OCI-LY3 (cell line): Measurements from ENCODE around the gene MCC.

ENCODE experiments used
- H2AFZ ChIP-seq: fragments of 200-600, 300-600 bp; shearing (Covaris generic); 2 replicates; pipeline ENCODE4 v1.6.0; 2014; ENCODE audit warnings: antibody characterized with exemption, low read depth, low read length
- H3K27ac ChIP-seq: fragments of 200-600, 300-600 bp; sonication (generic); 2 replicates; pipeline ENCODE4 v1.5.1; 2014; ENCODE audit warnings: mild to moderate bottlenecking, low read length, moderate library complexity, mixed read lengths
- H3K27me3 ChIP-seq: fragments of 200-600, 300-600 bp; sonication (generic); 2 replicates; pipeline ENCODE4 v1.6.1; 2014; ENCODE audit warnings: low read depth, low read length, mixed read lengths
- H3K36me3 ChIP-seq: fragments of 200-600, 300-600 bp; sonication (generic); replicated peaks from 2 replicates; pipeline ENCODE3; 2014; ENCODE audit warnings: low read depth, low read length, mixed read lengths
- H3K4me1 ChIP-seq: fragments of 300-600, 200-600 bp; sonication (generic); 2 replicates; pipeline ENCODE4 v1.6.1; 2014; ENCODE audit warnings: low read length, mixed read lengths
- H3K4me2 ChIP-seq: fragments of 200-600, 300-600 bp; sonication (generic); 2 replicates; pipeline ENCODE4 v1.6.1; 2014; ENCODE audit warnings: low read length, mixed read lengths
- H3K4me3 ChIP-seq: fragments of 300-600, 200-600 bp; sonication (generic); 2 replicates; pipeline ENCODE4 v1.5.1; 2014; ENCODE audit warnings: antibody characterized with exemption, mild to moderate bottlenecking, low read length, moderate library complexity
- H3K79me2 ChIP-seq: fragments of 300-600, 200-600 bp; shearing (Covaris generic); 2 replicates; pipeline ENCODE4 v1.6.1; 2014; ENCODE audit warnings: mild to moderate bottlenecking, low read length, mixed read lengths
- H3K9ac ChIP-seq: fragments of 300-600, 200-600 bp; shearing (Covaris generic); 2 replicates; pipeline ENCODE4 v1.6.0; 2014; ENCODE audit warnings: mild to moderate bottlenecking, low read length, moderate library complexity
- H3K9me3 ChIP-seq: fragments of 200-600, 300-600 bp; shearing (Covaris generic); 2 replicates; pipeline ENCODE4 v1.6.1; 2014; ENCODE audit warnings: low read length, mixed read lengths; ENCODE audit not compliant: insufficient read depth
- H4K20me1 ChIP-seq: fragments of 200-600, 300-600 bp; sonication (generic); 2 replicates; pipeline ENCODE4 v1.6.1; 2016; ENCODE audit warnings: low read length, mixed read lengths; ENCODE audit not compliant: insufficient read depth
- EZH2phosphoT487 ChIP-seq: fragments of 200-600 bp; shearing (Covaris generic); IDR thresholded peaks from 2 replicates; pipeline ENCODE4 v1.6.1; 2018; ENCODE audit warnings: antibody characterized with exemption, mixed run types, low read depth
- TF ChIP-seq, protein P1 (sequence below): fragments of 200-600, 300-600 bp; sonication (generic); IDR thresholded peaks from 2 replicates; pipeline ENCODE4 v1.5.1; 2014; ENCODE audit warnings: antibody characterized with exemption, low read length, low read depth

MCC gene

GRCh38 chr5:113221294-113222176, 266.7 kb downstream of the MCC start:
- Histone ChIP-seq H3K9ac (no peak overlapping the region), H3K4me3 (no peak overlapping the region), H3K27me3 (no peaks in the 10 kb centered on the region), H3K27ac (no peak overlapping the region), H2AFZ (no peak overlapping the region), H3K79me2 (no peaks in the 10 kb centered on the region), H3K36me3 (no peaks in the 10 kb centered on the region), H3K4me2 (no peak overlapping the region), H4K20me1 (no peaks in the 10 kb centered on the region), H3K4me1 (no peaks in the 10 kb centered on the region), H3K9me3 (no peaks in the 10 kb centered on the region)
- no peak for TF ChIP-seq EZH2phosphoT487
- TF ChIP-seq, protein P1, sequence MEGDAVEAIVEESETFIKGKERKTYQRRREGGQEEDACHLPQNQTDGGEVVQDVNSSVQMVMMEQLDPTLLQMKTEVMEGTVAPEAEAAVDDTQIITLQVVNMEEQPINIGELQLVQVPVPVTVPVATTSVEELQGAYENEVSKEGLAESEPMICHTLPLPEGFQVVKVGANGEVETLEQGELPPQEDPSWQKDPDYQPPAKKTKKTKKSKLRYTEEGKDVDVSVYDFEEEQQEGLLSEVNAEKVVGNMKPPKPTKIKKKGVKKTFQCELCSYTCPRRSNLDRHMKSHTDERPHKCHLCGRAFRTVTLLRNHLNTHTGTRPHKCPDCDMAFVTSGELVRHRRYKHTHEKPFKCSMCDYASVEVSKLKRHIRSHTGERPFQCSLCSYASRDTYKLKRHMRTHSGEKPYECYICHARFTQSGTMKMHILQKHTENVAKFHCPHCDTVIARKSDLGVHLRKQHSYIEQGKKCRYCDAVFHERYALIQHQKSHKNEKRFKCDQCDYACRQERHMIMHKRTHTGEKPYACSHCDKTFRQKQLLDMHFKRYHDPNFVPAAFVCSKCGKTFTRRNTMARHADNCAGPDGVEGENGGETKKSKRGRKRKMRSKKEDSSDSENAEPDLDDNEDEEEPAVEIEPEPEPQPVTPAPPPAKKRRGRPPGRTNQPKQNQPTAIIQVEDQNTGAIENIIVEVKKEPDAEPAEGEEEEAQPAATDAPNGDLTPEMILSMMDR = no peak

DNA sequence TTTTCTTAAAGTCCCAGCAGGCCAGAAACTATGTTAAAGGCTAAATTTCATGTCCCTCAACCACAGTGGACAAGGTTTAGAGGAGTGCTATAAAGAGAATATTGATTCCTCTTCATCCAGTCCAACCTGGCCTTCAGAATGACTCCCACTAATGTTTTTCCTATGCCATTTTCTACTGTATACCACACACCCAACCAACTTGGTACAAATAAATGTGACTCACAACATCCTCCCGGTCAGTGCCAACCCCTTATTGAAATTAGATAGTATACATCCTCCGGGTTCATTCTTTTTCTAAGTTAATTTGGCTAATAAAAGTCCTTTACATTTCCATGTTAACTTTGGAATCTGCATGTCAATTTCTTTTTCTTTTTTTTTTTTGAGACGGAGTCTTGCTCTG, 268.6 kb downstream of the MCC start:
- no peak overlapping the region for H3K4me2 ChIP-seq
- no peaks in the 10 kb centered on the region for H3K9me3 ChIP-seq
- no peaks in the 10 kb centered on the region for H4K20me1 ChIP-seq
- H3K4me1 ChIP-seq = no peaks in the 10 kb centered on the region
- H3K9ac ChIP-seq = no peak overlapping the region
- no peak for TF ChIP-seq EZH2phosphoT487
- TF ChIP-seq, protein P1 = no peak
- no peak overlapping the region for H3K27ac ChIP-seq
- no peaks in the 10 kb centered on the region for H3K36me3 ChIP-seq
- no peaks in the 10 kb centered on the region for H3K27me3 ChIP-seq
- H3K4me3 ChIP-seq = no peak overlapping the region
- H2AFZ ChIP-seq = no peak overlapping the region
- H3K79me2 ChIP-seq = no peaks in the 10 kb centered on the region

DNA sequence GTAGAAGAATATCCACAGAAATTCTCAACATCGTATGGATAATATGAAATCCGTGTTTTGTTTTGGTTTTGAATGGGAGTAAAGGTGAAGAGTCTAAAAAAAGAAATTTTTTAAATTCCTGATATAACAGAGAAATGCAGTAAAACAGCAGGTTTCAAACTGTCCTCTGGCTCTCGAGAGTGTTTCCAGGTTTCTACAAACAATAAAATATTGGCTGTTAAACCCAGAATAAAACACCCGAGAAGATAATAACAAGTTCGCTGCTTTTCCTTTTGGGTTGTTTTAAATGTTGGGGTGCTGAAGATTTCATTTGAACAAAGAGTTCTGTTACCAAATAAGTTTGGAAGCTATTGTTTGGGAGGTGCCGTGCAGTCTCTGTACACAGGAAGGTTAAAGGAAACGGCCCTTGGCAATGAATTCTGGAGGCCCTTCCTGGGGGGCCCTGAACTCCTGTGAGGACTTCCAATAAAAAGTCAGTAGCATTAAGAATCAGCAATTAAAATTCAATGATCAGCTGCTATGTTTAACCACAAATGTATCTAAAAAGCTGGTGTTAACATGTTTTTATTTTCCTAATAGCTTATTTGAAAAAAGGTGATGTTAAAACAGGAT, 269.2 kb downstream of the MCC start:
- H3K4me3 ChIP-seq = no peak overlapping the region
- H4K20me1 ChIP-seq = no peaks in the 10 kb centered on the region
- H3K4me1 ChIP-seq = no peaks in the 10 kb centered on the region

GRCh38 chr5:113218200-113218599, 270.1 kb downstream of the MCC start:
- no peak overlapping the region for H3K4me2 ChIP-seq
- H3K27ac ChIP-seq = no peak overlapping the region
- no peaks in the 10 kb centered on the region for H3K36me3 ChIP-seq
- no peaks in the 10 kb centered on the region for H3K4me1 ChIP-seq
- no peak overlapping the region for H3K4me3 ChIP-seq
- no peaks in the 10 kb centered on the region for H4K20me1 ChIP-seq
- H3K27me3 ChIP-seq = no peaks in the 10 kb centered on the region
- no peak overlapping the region for H3K9ac ChIP-seq
- no peak overlapping the region for H2AFZ ChIP-seq
- H3K9me3 ChIP-seq = no peaks in the 10 kb centered on the region
- H3K79me2 ChIP-seq = no peaks in the 10 kb centered on the region
- TF ChIP-seq EZH2phosphoT487 = no peak
- TF ChIP-seq, protein P1 = no peak

More for the DNA sequence above, 269.2 kb downstream of the MCC start:
- Histone ChIP-seq H3K79me2 (no peaks in the 10 kb centered on the region), H3K4me2 (no peak overlapping the region), H3K9me3 (no peaks in the 10 kb centered on the region), H3K9ac (no peak overlapping the region), H3K27me3 (no peaks in the 10 kb centered on the region), H3K27ac (no peak overlapping the region), H2AFZ (no peak overlapping the region), H3K36me3 (no peaks in the 10 kb centered on the region)
- TF ChIP-seq EZH2phosphoT487 = no peak
- TF ChIP-seq, protein P1 = no peak
